Mesodermal cell (in vitro differentiated cells): ENCODE measurements around the gene DNAH17.

Experiments
- H3K27ac ChIP-seq: 2 replicates; pipeline ENCODE4 v1.7.0; 2013; ENCODE audit warnings: mild to moderate bottlenecking, low read depth, low read length, moderate library complexity; ENCODE audit not compliant: severe bottlenecking
- H3K36me3 ChIP-seq: 2 replicates; pipeline ENCODE4 v1.7.1; 2013; ENCODE audit warnings: mild to moderate bottlenecking, low read length, moderate library complexity; ENCODE audit not compliant: control insufficient read depth, insufficient read depth
- H3K4me1 ChIP-seq: one replicate; pipeline ENCODE4 v1.7.1; 2013; ENCODE audit warnings: mild to moderate bottlenecking, low read length; ENCODE audit not compliant: insufficient read depth, control insufficient read depth, poor library complexity, severe bottlenecking
- H3K4me3 ChIP-seq: 2 replicates; pipeline ENCODE4 v1.7.0; 2013; ENCODE audit warnings: low read length, control low read depth, mild to moderate bottlenecking; ENCODE audit not compliant: insufficient read depth, poor library complexity, severe bottlenecking; ENCODE audit errors: extremely low read depth
- H3K9me3 ChIP-seq: 2 replicates; pipeline ENCODE4 v1.7.1; 2013; ENCODE audit warnings: mild to moderate bottlenecking, low read length, moderate library complexity; ENCODE audit not compliant: control insufficient read depth
- WGBS, 2 experiments: methylation state at CpG; one replicate each; pipeline ENCODE4 v1.1.5; 2013; ENCODE audit warnings: missing lambda C conversion rate in 2 of 2; ENCODE audit not compliant: insufficient coverage in 2 of 2; 5-methylcytosine and 5-hydroxymethylcytosine counted together

DNAH17 gene

GRCh38 chr17:78401246-78401645 lies 175.9 kb downstream of the DNAH17 start:
- Histone ChIP-seq H3K9me3 (no peaks in the 10 kb centered on the region), H3K4me3 (no peak overlapping the region), H3K36me3 (peaks cover 90% of the 10 kb centered on the region), H3K4me1 (peaks cover 34% of the 10 kb centered on the region), H3K27ac (no peak overlapping the region)
- 68 to 80% methylated on average over 6 of the region's 6 CpGs for WGBS, 2 experiments

GRCh38 chr17:78400581-78401240 lies 176.5 kb downstream of the DNAH17 start:
- no peaks in the 10 kb centered on the region for H3K9me3 ChIP-seq
- no peak overlapping the region for H3K4me3 ChIP-seq
- H3K36me3 ChIP-seq = peaks cover 92% of the 10 kb centered on the region
- H3K4me1 ChIP-seq = peaks cover 34% of the 10 kb centered on the region
- WGBS, 2 experiments = 88 to 96% methylated on average over 16 to 17 of the region's 17 CpGs
- no peak overlapping the region for H3K27ac ChIP-seq

- Histone ChIP-seq H3K27ac (no peak overlapping the region), H3K36me3 (peaks cover 91% of the 10 kb centered on the region), H3K4me1 (peaks cover 34% of the 10 kb centered on the region), H3K9me3 (no peaks in the 10 kb centered on the region), H3K4me3 (no peak overlapping the region)
- WGBS, 2 experiments = 79 to 82% methylated on average over 6 of the region's 6 CpGs
These were observed 177.5 kb downstream of the DNAH17 start for GRCh38 chr17:78399693-78400144.

- H3K4me3 ChIP-seq = no peak overlapping the region
- 86 to 88% methylated on average over 28 of the region's 28 CpGs for WGBS, 2 experiments
- peaks cover 91% of the 10 kb centered on the region for H3K36me3 ChIP-seq
- peaks cover 34% of the 10 kb centered on the region for H3K4me1 ChIP-seq
- no peaks in the 10 kb centered on the region for H3K9me3 ChIP-seq
- no peak overlapping the region for H3K27ac ChIP-seq
These were observed 178.0 kb downstream of the DNAH17 start for GRCh38 chr17:78399028-78399692.

GRCh38 chr17:78398390-78398789 lies 178.8 kb downstream of the DNAH17 start:
- H3K4me1 ChIP-seq = peaks cover 34% of the 10 kb centered on the region
- WGBS, 2 experiments = 96 to 100% methylated on average over 2 to 3 of the region's 3 CpGs
- no peak overlapping the region for H3K4me3 ChIP-seq
- H3K27ac ChIP-seq = no peak overlapping the region
- H3K9me3 ChIP-seq = no peaks in the 10 kb centered on the region
- H3K36me3 ChIP-seq = peaks cover 91% of the 10 kb centered on the region

GRCh38 chr17:78397681-78398101 lies 179.5 kb downstream of the DNAH17 start:
- Histone ChIP-seq H3K36me3 (peaks cover 89% of the 10 kb centered on the region), H3K4me1 (peaks cover 34% of the 10 kb centered on the region), H3K27ac (no peak overlapping the region), H3K4me3 (no peak overlapping the region), H3K9me3 (no peaks in the 10 kb centered on the region)
- WGBS, 2 experiments = 75 to 84% methylated on average over 4 to 8 of the region's 13 CpGs

DNA sequence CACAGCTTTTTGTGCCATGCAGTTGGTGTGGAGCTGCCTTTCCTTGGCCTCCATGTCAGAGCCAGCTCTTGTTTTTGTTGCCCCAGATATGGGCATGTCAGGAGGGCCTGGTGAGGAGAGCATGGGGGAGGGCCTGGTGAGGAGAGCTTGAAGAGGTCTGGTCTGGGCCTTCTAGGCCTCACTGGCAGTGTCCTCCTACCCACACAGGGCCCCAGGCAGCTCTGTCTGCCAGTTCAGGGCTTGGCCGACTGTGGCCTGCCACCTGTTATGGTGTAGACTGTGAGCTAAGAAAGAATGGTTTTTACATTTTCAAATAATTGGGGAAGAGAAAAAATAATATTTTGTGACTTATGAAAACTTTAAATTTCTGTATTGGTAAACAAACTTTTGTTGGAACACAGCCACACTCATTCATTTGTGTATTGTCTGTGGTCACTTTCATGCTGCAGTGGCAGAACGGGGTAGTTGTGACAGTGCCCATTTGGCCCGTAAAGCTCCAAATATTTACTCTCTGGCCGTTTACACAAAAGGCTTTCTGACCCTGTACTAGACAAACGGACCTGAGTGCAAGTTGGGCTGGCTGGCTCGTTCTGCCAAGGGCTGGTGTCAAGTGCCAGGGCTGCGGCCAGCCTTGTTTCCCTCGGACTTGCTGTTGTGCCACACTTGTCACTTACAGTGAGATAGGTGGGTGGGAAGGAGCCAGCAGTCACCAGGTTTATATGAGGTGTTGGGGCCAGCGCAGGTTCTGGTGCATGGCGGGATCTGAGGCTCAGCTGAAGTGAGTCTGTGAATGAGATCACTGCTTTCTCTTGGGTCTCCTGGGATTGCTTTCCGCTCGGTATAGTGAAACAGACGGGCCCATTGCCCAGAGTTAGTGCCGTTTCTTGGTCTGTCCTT lies 180.5 kb downstream of the DNAH17 start:
- Histone ChIP-seq H3K27ac (peak overlapping the region; percentile 23), H3K4me3 (no peak overlapping the region), H3K9me3 (no peaks in the 10 kb centered on the region), H3K36me3 (peaks cover 83% of the 10 kb centered on the region), H3K4me1 (peaks cover 43% of the 10 kb centered on the region)
- 92 to 98% methylated on average over 9 to 11 of the region's 14 CpGs for WGBS, 2 experiments

DNA sequence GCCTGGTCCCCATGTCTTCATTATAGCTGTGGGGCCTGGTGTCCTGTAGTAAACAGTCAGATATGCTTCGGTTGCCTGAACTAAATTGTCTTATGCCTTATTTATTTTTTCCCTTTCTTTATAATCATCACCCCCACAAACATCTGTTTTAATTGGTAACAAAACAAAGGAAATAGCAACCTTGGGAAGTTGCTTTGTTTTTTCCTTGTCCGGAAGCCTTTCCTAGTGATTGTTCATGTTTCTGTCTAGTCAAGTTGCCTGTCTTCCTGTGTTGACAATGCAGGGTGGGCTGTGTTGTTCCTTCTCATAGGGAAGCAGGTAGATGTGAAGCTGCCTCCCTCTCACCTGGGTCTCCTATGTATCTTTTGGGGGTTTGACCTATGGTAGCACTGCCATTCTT lies 182.0 kb downstream of the DNAH17 start:
- Histone ChIP-seq H3K9me3 (no peaks in the 10 kb centered on the region), H3K27ac (no peak overlapping the region), H3K36me3 (peaks cover 68% of the 10 kb centered on the region), H3K4me1 (peaks cover 45% of the 10 kb centered on the region), H3K4me3 (no peak overlapping the region)
- 88 to 100% methylated on average over 1 to 2 of the region's 2 CpGs for WGBS, 2 experiments

- 92 to 97% methylated on average over 5 to 6 of the region's 7 CpGs for WGBS, 2 experiments
- H3K27ac ChIP-seq = no peak overlapping the region
These were observed 183.0 kb downstream of the DNAH17 start for GRCh38 chr17:78394209-78394608.

DNA sequence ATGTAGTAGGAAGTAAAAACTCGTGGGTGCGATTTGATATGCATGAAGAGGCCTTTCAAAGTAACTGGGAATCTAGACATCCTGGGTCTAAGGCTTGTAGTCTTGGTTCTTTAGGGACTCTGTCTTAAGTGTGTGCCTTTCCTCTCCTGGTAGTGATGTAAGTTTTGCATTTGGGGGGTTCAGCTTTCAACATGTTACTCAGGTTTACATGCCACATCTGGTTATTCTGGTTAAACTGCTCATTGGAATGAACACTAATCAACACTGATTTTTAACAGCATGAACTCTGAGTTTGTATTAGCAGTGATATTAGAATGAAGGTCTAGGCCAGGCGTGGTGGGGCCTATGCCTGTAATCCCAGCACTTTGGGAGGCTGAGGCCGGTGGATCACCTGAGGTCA lies 183.6 kb downstream of the DNAH17 start:
- Histone ChIP-seq H3K36me3 (peaks cover 60% of the 10 kb centered on the region), H3K4me3 (no peak overlapping the region), H3K4me1 (peaks cover 46% of the 10 kb centered on the region), H3K9me3 (no peaks in the 10 kb centered on the region), H3K27ac (no peak overlapping the region)
- 95 to 97% methylated on average over 4 of the region's 4 CpGs for WGBS, 2 experiments

More at GRCh38 chr17:78394209-78394608, 183.0 kb downstream of the DNAH17 start:
- H3K36me3 ChIP-seq = peaks cover 60% of the 10 kb centered on the region
- H3K4me1 ChIP-seq = peaks cover 46% of the 10 kb centered on the region
- H3K9me3 ChIP-seq = no peaks in the 10 kb centered on the region
- no peak overlapping the region for H3K4me3 ChIP-seq
